ENCODE data around the gene TTC19. TPM values are rescaled to one million over a fixed set of nuclear protein-coding genes. Genes with fewer than 3 reads are reported as not detected.
A peak's percentile ranks its signal among the peaks of the same experiment; 100 is the strongest.

Gene TTC19
- total RNA-seq, 4 donors from 2014 or later = 31.0 to 56.4 (median 41.8) TPM

GRCh38 chr17:16027708-16028584 is 28.3 kb downstream of the TTC19 start:
- H3K4me3 ChIP-seq = no peak overlapping the region
- intact Hi-C loops (cut with DNase I; ENCODE audit: low total_unique reads) = no loop called here

GRCh38 chr17:16033729-16034349 is 34.2 kb downstream of the TTC19 start:
- in situ Hi-C loops (cut with MboI; ENCODE audit: low sequenced_read_pairs in 4 of 4) = no loop called here
- no peak for TF ChIP-seq CTCF (IDR thresholded peaks at IDR 0.05 in 4 of 5, conservative IDR thresholded peaks at IDR 0.05 in 1 of 5)
- TF ChIP-seq POLR2A (IDR thresholded peaks at IDR 0.05) = no peak
- Histone ChIP-seq H3K27ac (no peak overlapping the region), H3K9me3 (no peaks in the 10 kb centered on the region), H3K4me1 (peaks cover 4 to 7% of the 10 kb centered on the region in 2 donors), H3K4me3 (no peak overlapping the region), H3K36me3 (peaks cover 0 to 96% of the 10 kb centered on the region in 2 donors), H3K27me3 (no peaks in the 10 kb centered on the region)
- ATAC-seq (no peak), DNase-seq (no peak)
- intact Hi-C loops (cut with DNase I; ENCODE audit: low total_unique reads) = no loop called here

More at GRCh38 chr17:16027708-16028584, 28.3 kb downstream of the TTC19 start:
- Histone ChIP-seq H3K27ac (peak overlapping the region; percentile 65 to 78 (median 70)), H3K4me1 (peaks cover 13 to 22% of the 10 kb centered on the region in 2 donors), H3K9me3 (no peaks in the 10 kb centered on the region), H3K27me3 (no peaks in the 10 kb centered on the region), H3K36me3 (peaks cover 0 to 81% of the 10 kb centered on the region in 2 donors)
- TF ChIP-seq CTCF (IDR thresholded peaks at IDR 0.05 in 4 of 5, conservative IDR thresholded peaks at IDR 0.05 in 1 of 5) = no peak
- no peak for TF ChIP-seq POLR2A (IDR thresholded peaks at IDR 0.05)
- DNase-seq (peak; percentile 18 to 41), ATAC-seq (peak; percentile 94 to 96)
- in situ Hi-C loops (cut with MboI; ENCODE audit: low sequenced_read_pairs in 4 of 4) = no loop called here

DNA sequence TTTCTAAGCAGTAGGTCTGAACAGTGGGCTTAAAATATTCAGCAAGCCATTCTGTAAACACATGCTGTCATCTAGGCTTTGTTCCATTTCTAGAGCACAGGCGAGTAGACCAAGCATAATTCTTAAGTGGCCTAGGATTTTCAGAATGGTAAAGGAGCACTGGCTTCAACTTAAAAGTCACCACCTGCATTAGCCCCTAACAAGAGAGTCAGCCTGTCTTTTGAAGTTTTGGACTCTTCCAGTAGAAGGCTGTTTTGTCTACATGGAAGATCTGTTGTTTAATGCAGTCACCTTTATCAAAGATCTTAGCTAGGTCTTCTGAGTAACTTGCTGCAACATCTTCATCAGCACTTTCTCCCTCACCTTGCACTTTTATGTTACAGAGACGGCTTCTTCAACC is 36.6 kb downstream of the TTC19 start:
- Histone ChIP-seq H3K9me3 (no peaks in the 10 kb centered on the region), H3K27me3 (no peaks in the 10 kb centered on the region), H3K4me1 (no peaks in the 10 kb centered on the region), H3K27ac (peak overlapping the region in 1 of 4 donors; percentile 13), H3K4me3 (no peak overlapping the region), H3K36me3 (peaks cover 0 to 97% of the 10 kb centered on the region in 2 donors)
- in situ Hi-C loops (cut with MboI; ENCODE audit: low sequenced_read_pairs in 4 of 4) = no loop called here
- intact Hi-C loops (cut with DNase I; ENCODE audit: low total_unique reads) = no loop called here
- no peak for TF ChIP-seq CTCF (IDR thresholded peaks at IDR 0.05 in 4 of 5, conservative IDR thresholded peaks at IDR 0.05 in 1 of 5)
- no peak for TF ChIP-seq POLR2A (IDR thresholded peaks at IDR 0.05)
- ATAC-seq (no peak), DNase-seq (no peak)

- H3K27ac ChIP-seq = no peak overlapping the region
- H3K27me3 ChIP-seq = no peaks in the 10 kb centered on the region
- TF ChIP-seq CTCF (IDR thresholded peaks at IDR 0.05 in 4 of 5, conservative IDR thresholded peaks at IDR 0.05 in 1 of 5) (no peak), POLR2A (IDR thresholded peaks at IDR 0.05) (no peak)
- no peaks in the 10 kb centered on the region for H3K9me3 ChIP-seq
- H3K36me3 ChIP-seq = peaks cover 0 to 95% of the 10 kb centered on the region in 2 donors
- H3K4me1 ChIP-seq = no peaks in the 10 kb centered on the region
- no peak overlapping the region for H3K4me3 ChIP-seq
- in situ Hi-C loops (cut with MboI; ENCODE audit: low sequenced_read_pairs in 4 of 4) (no loop called here), intact Hi-C loops (cut with DNase I; ENCODE audit: low total_unique reads) (no loop called here)
- no peak for DNase-seq
- ATAC-seq = no peak
Observed at GRCh38 chr17:16037636-16038035, 38.0 kb downstream of the TTC19 start.

All from gastrocnemius medialis (tissue), 4 donors.